HUDEP-2 (cell line): ENCODE measurements around the gene LBHD2.
"Not testable (repeated sequence)": the region's sequence is repeated elsewhere in the genome, so short reads cannot be mapped to it uniquely, and the experiment has no call there.

Experiments used
- DNase-seq, 76 experiments: peaks; one replicate each; lab custom pipeline; 2025; ENCODE audit not compliant: unreplicated experiment in 76 of 76; lab: John Stamatoyannopoulos, UW

Gene LBHD2

GRCh38 chr14:103117499-103117898 lies 33.5 kb downstream of the LBHD2 start:
- not testable (repeated sequence) for DNase-seq

- no peak for DNase-seq
Observed at GRCh38 chr14:103118018-103118662, 34.1 kb downstream of the LBHD2 start.

- DNase-seq: no peak
Observed at GRCh38 chr14:103118663-103119404, 34.8 kb downstream of the LBHD2 start.

DNA sequence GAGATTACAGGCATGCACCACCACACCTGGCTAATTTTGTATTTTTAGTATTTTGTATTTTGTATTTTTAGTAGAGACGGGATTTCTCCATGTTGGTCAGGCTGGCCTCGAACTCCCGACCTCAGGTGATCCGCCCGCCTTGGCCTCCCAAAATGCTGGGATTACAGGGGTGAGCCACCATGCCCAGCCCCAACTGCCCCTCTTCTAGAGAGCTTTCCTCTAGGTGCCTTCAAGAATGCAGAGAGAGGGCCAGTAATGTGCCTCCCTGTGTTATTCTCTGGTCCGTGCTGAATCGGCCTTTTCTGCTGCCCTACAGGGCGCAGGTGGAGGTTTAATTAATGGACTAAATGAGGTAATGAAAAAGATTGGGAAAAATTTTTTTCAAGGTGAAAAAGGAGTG lies 35.5 kb downstream of the LBHD2 start:
- DNase-seq: not testable (repeated sequence)

DNA sequence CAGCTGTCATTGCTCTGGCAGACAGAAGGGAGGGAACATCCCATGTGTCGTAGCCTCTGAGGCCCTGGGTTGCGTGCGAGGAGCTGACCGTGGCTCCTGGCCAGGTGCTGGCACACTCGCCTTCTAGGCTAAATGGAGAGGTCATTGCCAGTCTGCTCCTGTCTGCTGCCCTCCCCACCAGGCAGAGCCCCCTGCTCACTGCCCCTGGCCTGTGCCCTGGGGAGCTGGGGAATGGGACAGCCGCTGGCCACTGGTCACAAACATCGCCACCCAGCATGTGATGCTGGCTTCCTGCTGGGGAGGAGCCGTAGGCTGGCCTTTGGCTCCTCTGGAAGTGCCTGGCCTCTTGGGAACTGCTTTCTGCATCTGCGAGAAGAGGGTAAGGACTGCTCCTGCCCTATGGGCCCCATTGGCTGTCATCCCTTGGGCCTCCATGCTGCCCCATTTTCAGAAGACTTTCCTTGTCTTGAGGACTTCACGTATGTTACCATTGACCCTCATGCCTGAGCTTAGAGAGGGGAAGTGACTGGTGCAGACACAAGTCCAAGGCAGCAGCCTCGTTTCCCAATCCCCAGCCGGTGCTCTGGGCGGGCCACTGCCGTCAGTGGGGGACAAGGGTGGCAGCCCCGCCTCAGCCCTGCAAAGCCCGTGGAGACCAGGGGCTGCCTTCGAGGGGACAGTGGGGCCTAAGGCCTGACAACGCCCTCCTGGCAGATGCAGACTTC lies 37.3 kb downstream of the LBHD2 start:
- DNase-seq: no peak

- no peak for DNase-seq
Observed at GRCh38 chr14:103121846-103122584, 38.0 kb downstream of the LBHD2 start.

DNA sequence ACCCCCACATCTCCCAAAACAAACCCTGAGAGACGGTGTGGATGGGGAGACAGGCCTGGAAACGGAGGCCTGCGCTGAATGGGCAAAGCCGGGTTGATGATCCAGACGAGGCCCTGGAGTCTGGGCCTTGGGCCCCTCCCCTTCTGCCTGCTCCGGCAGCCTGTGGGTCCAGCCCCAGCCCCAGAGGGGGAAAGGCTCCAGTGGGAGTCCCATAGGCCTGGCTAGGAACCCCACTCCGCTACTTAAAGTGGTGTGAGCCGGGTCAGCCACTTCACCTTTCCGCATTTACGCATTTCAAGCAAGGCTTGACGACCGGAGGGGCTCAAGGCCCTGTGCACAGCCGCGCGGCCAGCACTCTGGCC lies 38.6 kb downstream of the LBHD2 start:
- no peak for DNase-seq

GRCh38 chr14:103122947-103123633 lies 39.1 kb downstream of the LBHD2 start, which contains the start of gene TNFAIP2:
Gene TNFAIP2, plus strand, starts transcription at chr14:103123461. Its CDS starts 2,997 bp downstream, at chr14:103126458.
- DNase-seq: no peak

GRCh38 chr14:103123634-103124500 lies 39.9 kb downstream of the LBHD2 start:
- no peak for DNase-seq

DNA sequence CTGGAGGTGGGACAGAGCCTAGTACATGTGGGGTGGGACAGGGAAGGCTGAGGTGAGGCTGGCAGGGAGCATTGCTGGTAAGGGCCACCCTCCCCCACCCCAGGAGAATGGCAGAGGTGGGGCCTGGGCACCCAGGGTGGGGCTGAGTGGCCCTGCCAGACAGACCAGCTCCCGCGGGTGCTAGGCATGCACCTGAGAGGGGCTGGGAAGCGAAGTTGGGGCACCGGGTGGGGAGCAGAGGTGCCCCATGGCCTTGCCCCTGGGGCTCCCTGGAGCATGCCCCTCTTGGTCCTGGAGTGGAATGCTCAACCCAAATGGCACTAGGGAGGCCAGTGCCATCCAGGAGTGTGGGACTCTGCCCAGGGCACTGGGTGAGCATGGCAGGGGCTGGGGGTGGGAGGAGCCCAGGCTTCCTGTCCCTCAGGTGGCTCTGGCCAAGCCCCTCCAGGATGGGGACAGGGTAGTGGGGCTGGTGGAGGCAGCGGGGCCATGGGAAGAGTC lies 40.5 kb downstream of the LBHD2 start:
- no peak for DNase-seq

GRCh38 chr14:103125098-103126070 lies 41.4 kb downstream of the LBHD2 start:
- DNase-seq: no peak

- no peak for DNase-seq
Observed at GRCh38 chr14:103126088-103126872, 42.3 kb downstream of the LBHD2 start.

- no peak for DNase-seq
Observed at GRCh38 chr14:103126873-103127304, 42.9 kb downstream of the LBHD2 start.

- DNase-seq: no peak
Observed at GRCh38 chr14:103127356-103127755, 43.3 kb downstream of the LBHD2 start.

- no peak for DNase-seq
Observed at GRCh38 chr14:103127861-103128598, 44.0 kb downstream of the LBHD2 start.

- no peak for DNase-seq
Observed at GRCh38 chr14:103128631-103129300, 44.8 kb downstream of the LBHD2 start.
